ENCODE results near the gene MAP4K3.
"Not testable (repeated sequence)": the region's sequence is repeated elsewhere in the genome, so short reads cannot be mapped to it uniquely, and the experiment has no call there.

MAP4K3 gene

GRCh38 chr2:39368846-39369245 lies 68.2 kb downstream of the MAP4K3 start:
- DNase-seq, result no peak

GRCh38 chr2:39368376-39368775 lies 68.7 kb downstream of the MAP4K3 start:
- no peak for DNase-seq

- DNase-seq, result no peak
Measured at GRCh38 chr2:39362595-39362994, 74.5 kb downstream of the MAP4K3 start.

DNA sequence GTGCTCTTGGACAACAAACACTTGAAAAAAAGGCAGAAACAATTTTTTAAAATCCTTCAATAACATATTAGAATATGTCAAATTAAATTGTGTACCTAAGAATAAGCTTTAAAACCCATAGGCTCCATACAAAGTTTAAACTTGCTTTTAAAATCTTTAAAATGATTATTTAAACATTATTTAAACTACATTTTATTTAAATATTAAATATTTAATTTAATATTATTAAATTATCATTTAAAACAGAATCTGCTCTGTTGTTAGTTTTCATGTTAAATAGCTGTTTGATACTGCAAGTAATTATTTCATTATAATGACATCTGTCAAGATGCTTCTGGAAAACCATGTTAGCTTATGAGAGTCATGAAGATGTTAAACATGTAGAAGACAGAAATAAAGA lies 75.6 kb downstream of the MAP4K3 start:
- no peak for DNase-seq

GRCh38 chr2:39360342-39360741 lies 76.7 kb downstream of the MAP4K3 start:
- not testable (repeated sequence) for DNase-seq

GRCh38 chr2:39359453-39360038 lies 77.5 kb downstream of the MAP4K3 start:
- no peak for DNase-seq

DNA sequence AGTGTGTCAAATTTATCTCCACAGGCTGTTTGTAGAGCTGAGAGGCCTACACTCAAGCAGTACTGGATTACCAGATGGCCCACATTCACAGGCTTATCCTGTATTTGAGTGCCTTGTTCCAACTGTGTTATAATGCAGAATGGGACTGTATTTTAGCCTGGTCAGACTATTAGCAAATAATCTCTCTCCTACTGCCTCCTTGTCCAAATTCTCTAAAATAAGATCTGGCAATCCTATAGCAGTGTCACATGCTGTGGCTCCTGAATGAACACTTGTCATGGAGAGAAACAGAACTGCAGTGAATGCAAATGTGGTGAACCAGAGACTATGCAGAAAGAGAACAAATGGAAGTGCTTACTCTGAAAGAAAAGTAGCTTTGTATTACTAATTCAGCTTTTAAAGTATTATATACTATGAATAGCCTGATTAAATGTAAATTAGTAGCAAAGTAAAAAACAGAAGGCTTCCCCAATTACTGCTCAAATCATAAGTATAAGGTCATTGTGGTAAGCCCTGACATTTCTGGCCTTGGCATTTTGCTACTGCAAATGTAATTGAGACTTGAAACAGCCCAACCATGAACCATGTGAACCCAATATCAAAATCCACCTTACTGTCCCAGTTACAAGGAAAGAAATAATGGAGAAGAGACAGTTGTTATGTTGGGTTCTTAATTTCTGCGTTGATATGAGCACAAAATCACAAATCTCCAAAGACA lies 80.0 kb downstream of the MAP4K3 start:
- no peak for DNase-seq

DNA sequence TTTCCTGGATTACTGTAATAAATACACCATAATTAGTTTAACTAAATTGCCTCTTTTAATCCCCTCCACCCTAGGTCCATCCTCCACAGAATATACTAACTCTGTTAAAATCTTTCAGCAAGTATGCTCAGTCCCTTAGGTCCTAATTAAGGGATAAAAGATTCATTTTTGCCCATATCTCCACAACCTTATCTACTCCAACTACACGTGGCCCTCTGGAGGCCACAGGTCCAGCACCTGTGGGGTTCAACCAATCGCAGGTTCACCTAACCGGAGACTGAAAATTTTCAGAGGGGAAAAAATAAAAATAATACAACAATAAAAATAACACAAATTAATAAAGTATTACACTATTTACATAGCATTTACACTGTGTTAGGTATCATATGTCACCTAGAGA lies 86.4 kb downstream of the MAP4K3 start:
- DNase-seq, result no peak

DNA sequence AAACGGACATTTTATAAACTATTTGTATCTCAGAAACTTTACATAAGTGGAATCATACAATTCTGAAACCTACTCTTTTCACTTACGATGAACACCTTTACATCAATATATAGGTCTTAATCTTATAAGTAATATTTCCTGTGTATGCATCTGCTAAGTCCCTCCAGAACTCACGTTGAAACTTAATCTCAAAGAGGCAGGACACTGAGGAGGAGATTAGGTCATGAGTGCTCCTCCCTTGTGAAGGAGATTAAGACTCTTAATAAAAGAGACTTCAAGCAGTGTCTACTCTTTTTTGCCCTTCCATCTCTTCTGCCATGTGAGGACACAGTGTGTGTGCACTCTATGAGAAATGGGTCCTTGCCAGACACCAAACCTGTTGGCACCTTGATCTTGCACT lies 98.6 kb downstream of the MAP4K3 start:
- DNase-seq, result no peak

GRCh38 chr2:39335930-39336329 lies 101.2 kb downstream of the MAP4K3 start:
- DNase-seq, result no peak

DNA sequence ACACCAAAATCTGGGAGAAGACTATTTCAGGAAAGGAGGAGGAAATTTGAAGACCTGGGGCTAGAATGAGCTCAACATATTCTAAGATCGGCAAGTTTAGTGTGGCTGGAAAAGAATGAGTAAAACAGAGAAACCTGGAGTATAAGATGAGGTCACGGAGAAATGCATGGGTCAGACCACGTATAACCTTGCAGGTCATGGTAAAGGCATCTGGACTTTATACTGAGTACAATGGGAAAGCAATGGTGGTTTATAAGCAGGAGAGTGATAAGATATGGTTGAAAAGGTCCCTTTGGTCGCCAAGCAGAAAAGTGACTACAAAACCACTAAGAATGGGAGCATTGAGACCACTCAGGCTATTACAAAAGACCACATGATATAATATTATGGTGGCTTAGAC lies 102.1 kb downstream of the MAP4K3 start:
- no peak for DNase-seq

GRCh38 chr2:39334529-39334928 lies 102.6 kb downstream of the MAP4K3 start:
- no peak for DNase-seq

DNA sequence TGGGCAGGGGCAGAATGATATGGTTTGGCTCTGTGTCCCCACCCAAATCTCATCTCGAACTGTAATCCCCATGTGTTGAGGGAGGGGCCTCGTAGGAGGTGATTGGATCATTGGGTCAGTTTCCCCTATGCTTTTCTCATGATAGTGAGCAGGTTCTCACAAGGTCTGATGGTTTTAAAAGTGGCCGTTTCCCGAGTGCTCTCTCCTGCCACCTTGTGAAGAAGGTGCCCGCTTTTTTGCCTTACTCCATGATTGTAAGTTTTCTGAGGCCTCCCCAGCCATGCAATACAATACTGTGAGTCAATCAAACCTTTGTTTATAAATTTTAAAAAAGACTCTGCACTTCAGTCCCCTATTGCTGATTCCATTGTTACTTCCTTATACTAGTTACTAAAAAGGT lies 110.4 kb downstream of the MAP4K3 start:
- DNase-seq, result no peak

DNA sequence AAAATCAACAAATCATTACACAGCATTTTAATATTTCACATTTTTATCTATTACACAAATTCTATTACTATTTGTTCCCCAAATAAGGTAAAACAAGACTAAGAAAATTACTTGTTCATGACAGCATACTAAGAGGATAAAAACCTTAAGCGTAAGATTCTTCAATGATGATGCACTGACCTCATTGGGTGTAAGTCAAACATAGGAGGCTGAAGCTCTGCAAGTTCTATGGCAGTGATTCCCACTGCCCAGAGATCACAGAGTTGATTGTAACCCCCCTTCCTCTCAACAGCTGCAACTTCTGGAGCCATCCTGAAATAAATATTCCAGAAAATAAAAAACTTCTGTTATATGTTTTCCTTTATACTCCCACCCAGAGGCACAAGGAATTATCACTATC lies 111.1 kb downstream of the MAP4K3 start:
- no peak for DNase-seq

- DNase-seq, result not testable (repeated sequence)
Measured at GRCh38 chr2:39321056-39322035, 115.7 kb downstream of the MAP4K3 start.

- no peak for DNase-seq
Measured at GRCh38 chr2:39320162-39320561, 116.9 kb downstream of the MAP4K3 start.

GRCh38 chr2:39313575-39313974 lies 123.5 kb downstream of the MAP4K3 start:
- DNase-seq, result no peak

DNA sequence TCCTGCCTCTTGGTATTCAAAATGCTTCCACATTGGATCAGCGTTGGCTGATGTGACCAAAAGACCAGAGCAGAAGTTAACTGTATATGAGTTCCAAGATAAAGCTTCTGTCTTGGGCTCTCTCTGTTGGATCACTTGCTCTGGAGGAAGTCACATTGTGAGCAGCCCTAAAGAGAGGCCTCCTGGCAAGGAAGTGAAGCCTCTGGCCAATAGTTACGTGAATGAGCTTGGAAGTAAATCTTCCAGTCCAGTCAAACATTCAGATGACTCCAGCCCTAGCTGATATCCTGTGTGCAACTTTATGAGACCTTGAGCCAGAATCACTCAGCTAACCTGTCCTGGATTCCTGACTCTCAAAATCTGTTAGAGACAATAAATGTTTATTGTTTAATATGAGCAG lies 125.6 kb downstream of the MAP4K3 start:
- DNase-seq, result no peak

- no peak for DNase-seq
Measured at GRCh38 chr2:39308778-39309177, 128.3 kb downstream of the MAP4K3 start.

- no peak for DNase-seq
Measured at GRCh38 chr2:39306626-39307025, 130.5 kb downstream of the MAP4K3 start.

DNA sequence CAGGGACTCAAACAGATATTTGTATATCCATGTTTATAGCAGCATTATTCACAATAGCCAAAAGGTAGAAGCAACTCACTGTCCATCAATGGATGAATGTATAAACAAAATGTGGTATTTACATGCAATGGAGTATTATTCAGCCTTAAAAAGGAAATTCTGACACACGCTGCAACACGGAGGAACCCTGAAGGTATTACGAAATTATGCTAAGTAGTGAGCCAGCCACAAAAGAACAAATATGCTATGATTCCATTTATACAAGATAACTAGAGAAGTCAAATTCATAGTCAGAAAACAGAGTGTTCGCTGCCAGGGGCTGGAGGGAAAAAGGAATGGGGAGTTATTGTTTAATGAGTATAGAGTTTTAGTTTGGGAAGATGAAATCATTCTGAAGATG lies 132.4 kb downstream of the MAP4K3 start:
- no peak for DNase-seq

GRCh38 chr2:39304200-39304599 lies 132.9 kb downstream of the MAP4K3 start:
- no peak for DNase-seq

DNA sequence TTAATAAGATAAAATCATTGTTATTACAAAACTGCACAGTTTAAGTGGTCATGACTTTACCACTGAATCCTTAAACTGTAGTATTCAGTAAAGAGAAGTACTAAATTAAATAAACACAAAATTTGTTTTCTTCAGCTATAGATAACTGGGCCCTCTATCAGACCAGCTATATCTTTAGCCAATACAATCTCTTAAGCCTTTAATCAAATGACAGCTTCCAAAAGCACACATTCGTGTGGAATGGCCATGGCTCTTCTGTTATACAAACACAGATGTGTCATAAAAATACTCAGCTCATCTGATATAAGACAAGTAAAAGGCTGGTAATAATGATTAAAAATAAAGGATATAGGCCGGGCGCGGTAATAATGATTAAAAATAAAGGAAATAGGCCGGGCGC lies 135.7 kb downstream of the MAP4K3 start:
- no peak for DNase-seq

Data from NCI-H1417 treated with DMSO at 0.1 percent for 48 hours (cell line).